H9 (cell line): Measurements from ENCODE around the gene EFTUD2. TPM values are rescaled to one million over a fixed set of nuclear protein-coding genes. Genes with fewer than 3 reads are reported as not detected.

Source experiments
- DNase-seq: peaks from one replicate; pipeline ENCODE4 v3.0.0-alpha.2; 2017
- H2AFZ ChIP-seq: one replicate; pipeline ENCODE4 v1.6.1; 2013; ENCODE audit warnings: mild to moderate bottlenecking, low read length, control low read depth, moderate library complexity
- H2AK5ac ChIP-seq: 2 replicates; pipeline ENCODE4 v1.6.1; 2013; ENCODE audit warnings: low read length, control low read depth, mixed read lengths; ENCODE audit not compliant: insufficient read length
- H2BK120ac ChIP-seq: one replicate; pipeline ENCODE4 v1.6.1; 2013; ENCODE audit warnings: low read depth, mild to moderate bottlenecking, low read length, control low read depth, inconsistent platforms; ENCODE audit not compliant: poor library complexity, severe bottlenecking
- H2BK12ac ChIP-seq: 2 replicates; pipeline ENCODE4 v1.6.1; 2013; ENCODE audit warnings: low read length, control low read depth, mixed read lengths, low read depth; ENCODE audit not compliant: insufficient read length
- H2BK15ac ChIP-seq: 2 replicates; pipeline ENCODE4 v1.6.1; 2013; ENCODE audit warnings: low read depth, low read length, control low read depth
- H2BK20ac ChIP-seq: one replicate; pipeline ENCODE4 v1.6.1; 2013; ENCODE audit warnings: low read depth, mild to moderate bottlenecking, low read length, control low read depth, inconsistent platforms; ENCODE audit not compliant: poor library complexity, severe bottlenecking
- H2BK5ac ChIP-seq: 2 replicates; pipeline ENCODE4 v1.6.1; 2013; ENCODE audit warnings: low read length, control low read depth, mixed read lengths; ENCODE audit not compliant: insufficient read length
- H3K14ac ChIP-seq: 2 replicates; pipeline ENCODE4 v1.6.1; 2013; ENCODE audit warnings: low read length, control low read depth; ENCODE audit not compliant: insufficient read depth
- H3K18ac ChIP-seq: 2 replicates; pipeline ENCODE4 v1.6.1; 2013; ENCODE audit warnings: low read depth, mild to moderate bottlenecking, mixed read lengths, low read length, control low read depth; ENCODE audit not compliant: insufficient read length
- H3K23ac ChIP-seq: 2 replicates; pipeline ENCODE4 v1.6.1; 2013; ENCODE audit warnings: low read length, control low read depth, mixed read lengths, low read depth; ENCODE audit not compliant: insufficient read length
- H3K23me2 ChIP-seq: 2 replicates; pipeline ENCODE4 v1.6.1; 2013; ENCODE audit warnings: low read depth, mild to moderate bottlenecking, mixed read lengths, low read length, control low read depth; ENCODE audit not compliant: insufficient read length, poor library complexity, severe bottlenecking
- H3K27ac ChIP-seq: 2 replicates; pipeline ENCODE4 v1.5.1; 2013; ENCODE audit warnings: low read length, control low read depth, mixed read lengths, low read depth; ENCODE audit not compliant: insufficient read length
- H3K27me3 ChIP-seq: 2 replicates; pipeline ENCODE4 v1.6.1; 2013; ENCODE audit warnings: low read length, control low read depth, inconsistent platforms; ENCODE audit not compliant: insufficient read depth
- H3K4ac ChIP-seq: 2 replicates; pipeline ENCODE4 v1.6.1; 2013; ENCODE audit warnings: low read depth, mild to moderate bottlenecking, control low read depth, inconsistent platforms, low read length, moderate library complexity
- H3K4me1 ChIP-seq: 2 replicates; pipeline ENCODE4 v1.6.1; 2013; ENCODE audit warnings: low read length, control low read depth, inconsistent platforms; ENCODE audit not compliant: insufficient read depth
- H3K4me2 ChIP-seq: 2 replicates; pipeline ENCODE4 v1.6.1; 2013; ENCODE audit warnings: low read length, control low read depth, mixed read lengths; ENCODE audit not compliant: insufficient read length, insufficient read depth
- H3K56ac ChIP-seq: 2 replicates; pipeline ENCODE4 v1.6.1; 2013; ENCODE audit warnings: low read depth, mild to moderate bottlenecking, mixed read lengths, low read length, control low read depth; ENCODE audit not compliant: insufficient read length
- H3K79me1 ChIP-seq: 2 replicates; pipeline ENCODE4 v1.6.1; 2013; ENCODE audit warnings: low read depth, mild to moderate bottlenecking, moderate library complexity, low read length, control low read depth, inconsistent platforms; ENCODE audit not compliant: insufficient read depth, poor library complexity, severe bottlenecking
- H3K79me2 ChIP-seq: 2 replicates; pipeline ENCODE4 v1.6.1; 2013; ENCODE audit warnings: low read length, control low read depth, inconsistent platforms; ENCODE audit not compliant: insufficient read depth
- H3K9ac ChIP-seq: 2 replicates; pipeline ENCODE4 v1.6.1; 2013; ENCODE audit warnings: low read length, control low read depth, mixed read lengths; ENCODE audit not compliant: insufficient read length; ENCODE audit errors: extremely low read depth
- H3K9me3 ChIP-seq: one replicate; pipeline ENCODE4 v1.6.1; 2013; ENCODE audit warnings: low read depth, low read length, inconsistent platforms; ENCODE audit not compliant: control insufficient read depth
- H3T11ph ChIP-seq: one replicate; pipeline ENCODE4 v1.6.1; 2013; ENCODE audit warnings: mild to moderate bottlenecking, low read length, control low read depth, inconsistent platforms
- H4K20me1 ChIP-seq: one replicate; pipeline ENCODE4 v1.6.1; 2013; ENCODE audit not compliant: control insufficient read depth, insufficient read length, insufficient read depth
- H4K5ac ChIP-seq: 2 replicates; pipeline ENCODE4 v1.6.1; 2013; ENCODE audit warnings: low read depth, mild to moderate bottlenecking, mixed read lengths, low read length, control low read depth; ENCODE audit not compliant: insufficient read length
- H4K8ac ChIP-seq: replicated peaks from 2 replicates; pipeline ENCODE4 v1.6.1; 2013; ENCODE audit warnings: low read length, control low read depth, mixed read lengths, low read depth; ENCODE audit not compliant: insufficient read length
- H4K91ac ChIP-seq: 2 replicates; pipeline ENCODE4 v1.6.1; 2013; ENCODE audit warnings: low read depth, mild to moderate bottlenecking, moderate library complexity, mixed read lengths, low read length, control low read depth; ENCODE audit not compliant: insufficient read length
- H3K27ac Mint-ChIP-seq, 3 experiments: 2 replicates in 2 of 3; 3 replicates in 1 of 3; pipeline ENCODE4 v1.8.0; 2020 to 2021; ENCODE audit warnings: mixed read lengths in 3 of 3, mild to moderate bottlenecking in 1 of 3, moderate library complexity in 1 of 3
- H3K27me3 Mint-ChIP-seq: 2 replicates; pipeline ENCODE4 v1.8.0; 2021; ENCODE audit warnings: low read depth, mild to moderate bottlenecking, moderate library complexity, mixed read lengths
- H3K36me3 Mint-ChIP-seq, 3 experiments: 2 replicates in 2 of 3; 3 replicates in 1 of 3; pipeline ENCODE4 v1.8.0; 2020 to 2021; ENCODE audit warnings: low read depth in 3 of 3, mixed read lengths in 3 of 3; ENCODE audit not compliant: insufficient read depth in 1 of 3
- H3K4me1 Mint-ChIP-seq, 2 experiments: 2 replicates each; pipeline ENCODE4 v1.8.0; 2020; ENCODE audit warnings: mixed read lengths in 2 of 2
- H3K4me3 Mint-ChIP-seq, 2 experiments: 2 replicates in 1 of 2; 3 replicates in 1 of 2; pipeline ENCODE4 v1.8.0; 2020 to 2021; ENCODE audit warnings: mild to moderate bottlenecking in 2 of 2, mixed read lengths in 2 of 2, moderate library complexity in 1 of 2
- H3K9me3 Mint-ChIP-seq, 2 experiments: 2 replicates in 1 of 2; 3 replicates in 1 of 2; pipeline ENCODE4 v1.8.0; 2020; ENCODE audit warnings: mild to moderate bottlenecking in 2 of 2, mixed read lengths in 2 of 2, moderate library complexity in 1 of 2
- CTCF ChIP-seq: fragments of 200-600 bp; sonication (generic); conservative IDR thresholded peaks from 3 replicates; pipeline ENCODE4 v1.8.0; 2021; ENCODE audit warnings: antibody characterized with exemption, mild to moderate bottlenecking
- WGBS: extraction: QIAGEN DNeasy Blood & Tissue Kit; methylation state at CpG from one replicate; pipeline ENCODE4 v1.1.7; 2013; ENCODE audit warnings: missing lambda C conversion rate, low lambda C conversion rate, mixed read lengths; ENCODE audit not compliant: insufficient read length; ENCODE audit errors: extremely low coverage; 5-methylcytosine and 5-hydroxymethylcytosine counted together
- total RNA-seq: library from RNA; stranded (reverse); gene quantifications from 2 replicates; pipeline ENCODE4 v1.2.1, GENCODE V29; 2021

EFTUD2 gene
- total RNA-seq, 1 experiment from 2014 or later, result 150 TPM

- H4K8ac ChIP-seq, result no peak overlapping the region
- no peak overlapping the region for H2AK5ac ChIP-seq
- no peaks in the 10 kb centered on the region for H3K23me2 ChIP-seq
- no peak overlapping the region for H3K14ac ChIP-seq
- no peak overlapping the region for H3K4me3 Mint-ChIP-seq
- no peak overlapping the region for H3K4me2 ChIP-seq
- no peaks in the 10 kb centered on the region for H3K79me2 ChIP-seq
- 0 out of 2 replicates have a peak, but pooled peaks cover 2% of the 10 kb centered on the region for H3K27me3 ChIP-seq
- no peaks in the 10 kb centered on the region for H3K79me1 ChIP-seq
- H2AFZ ChIP-seq, result no peak overlapping the region
- no peak overlapping the region for H4K5ac ChIP-seq
- H3K23ac ChIP-seq, result no peak overlapping the region
- H3T11ph ChIP-seq, result no peak overlapping the region
- no peak for TF ChIP-seq CTCF
- no peak overlapping the region for H3K4ac ChIP-seq
- H3K27ac ChIP-seq, result no peak overlapping the region
- H2BK12ac ChIP-seq, result no peak overlapping the region
- H3K18ac ChIP-seq, result no peak overlapping the region
- H3K9me3 ChIP-seq, result no peaks in the 10 kb centered on the region
- peaks cover 29% of the 10 kb centered on the region for H3K27me3 Mint-ChIP-seq
- H3K4me1 Mint-ChIP-seq, result peaks cover 17 to 32% of the 10 kb centered on the region in 2 experiments
- no peaks in the 10 kb centered on the region for H3K36me3 Mint-ChIP-seq
- no peak overlapping the region for H3K9ac ChIP-seq
- no CpG with 5 or more reads among the region's 2 CpGs for WGBS
- no peak overlapping the region for H2BK120ac ChIP-seq
- peaks cover 7% of the 10 kb centered on the region; the same call in 1 of the 2 replicates for H3K4me1 ChIP-seq
- H3K56ac ChIP-seq, result no peak overlapping the region
- H2BK15ac ChIP-seq, result no peak overlapping the region
- no peaks in the 10 kb centered on the region for H3K9me3 Mint-ChIP-seq
- no peak overlapping the region for H2BK20ac ChIP-seq
- peak; percentile 21 for DNase-seq
- H4K91ac ChIP-seq, result no peak overlapping the region
- H2BK5ac ChIP-seq, result no peak overlapping the region
- no peaks in the 10 kb centered on the region for H4K20me1 ChIP-seq
- H3K27ac Mint-ChIP-seq, result no peak overlapping the region
Measured at GRCh38 chr17:44919411-44919810, 20.2 kb upstream of the EFTUD2 start.
